ENCODE data around the gene LYZL6. TPM values are rescaled to one million over a fixed set of nuclear protein-coding genes. Genes with fewer than 3 reads are reported as not detected.

Gene LYZL6
- total RNA-seq, 1 experiment from 2014 or later, result not detected

DNA sequence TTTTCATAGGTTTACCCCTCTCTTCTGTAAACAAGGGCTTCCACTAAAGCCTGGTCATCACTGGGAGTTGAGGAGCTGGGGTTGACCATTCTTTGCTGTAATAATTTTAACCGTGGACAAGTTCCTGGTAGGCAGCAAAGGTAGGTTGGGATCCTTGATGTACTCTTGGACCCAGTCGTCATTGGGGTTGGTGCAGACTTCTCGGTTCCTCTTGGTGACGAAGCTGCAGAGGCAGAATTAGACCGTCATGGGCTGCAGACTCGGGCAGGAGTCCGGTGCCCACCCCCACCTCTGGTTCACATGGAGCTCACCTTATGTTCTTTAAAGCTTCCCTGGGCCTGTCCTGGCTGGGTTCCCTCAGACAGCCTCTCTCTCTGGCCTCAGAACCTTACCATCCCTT lies 34.0 kb upstream of the LYZL6 start:
- ChIA-PET CTCF (interaction anchor here (1.4 kb wide), 1 partner anchor 95 kb away, joined by 4 read pairs; no protein-coding TSS in a partner anchor), POLR2A (no interaction called here)
- 0 out of 2 replicates have a peak, but pooled peaks cover 5% of the 10 kb centered on the region for H3K4me1 ChIP-seq (ENCODE audit: control insufficient read depth, insufficient read depth, low read length)
- no peak overlapping the region for H3K27ac ChIP-seq (ENCODE audit: low read length)
- TF ChIP-seq SIN3A (IDR thresholded peaks at IDR 0.05; ENCODE audit: borderline replicate concordance, insufficient read depth, low read depth, low read length), result no peak
- no peak for TF ChIP-seq POLR2AphosphoS5 (IDR thresholded peaks at IDR 0.05; ENCODE audit: low read depth, low read length)
- TF ChIP-seq TCF7L2 (IDR thresholded peaks at IDR 0.05; ENCODE audit: low read depth, low read length), result no peak
- TF ChIP-seq REST (IDR thresholded peaks at IDR 0.05; ENCODE audit: insufficient read depth in 1 of 2, low read depth in 2 of 2, low read length in 1 of 2), result no peak
- TF ChIP-seq, protein P1, sequence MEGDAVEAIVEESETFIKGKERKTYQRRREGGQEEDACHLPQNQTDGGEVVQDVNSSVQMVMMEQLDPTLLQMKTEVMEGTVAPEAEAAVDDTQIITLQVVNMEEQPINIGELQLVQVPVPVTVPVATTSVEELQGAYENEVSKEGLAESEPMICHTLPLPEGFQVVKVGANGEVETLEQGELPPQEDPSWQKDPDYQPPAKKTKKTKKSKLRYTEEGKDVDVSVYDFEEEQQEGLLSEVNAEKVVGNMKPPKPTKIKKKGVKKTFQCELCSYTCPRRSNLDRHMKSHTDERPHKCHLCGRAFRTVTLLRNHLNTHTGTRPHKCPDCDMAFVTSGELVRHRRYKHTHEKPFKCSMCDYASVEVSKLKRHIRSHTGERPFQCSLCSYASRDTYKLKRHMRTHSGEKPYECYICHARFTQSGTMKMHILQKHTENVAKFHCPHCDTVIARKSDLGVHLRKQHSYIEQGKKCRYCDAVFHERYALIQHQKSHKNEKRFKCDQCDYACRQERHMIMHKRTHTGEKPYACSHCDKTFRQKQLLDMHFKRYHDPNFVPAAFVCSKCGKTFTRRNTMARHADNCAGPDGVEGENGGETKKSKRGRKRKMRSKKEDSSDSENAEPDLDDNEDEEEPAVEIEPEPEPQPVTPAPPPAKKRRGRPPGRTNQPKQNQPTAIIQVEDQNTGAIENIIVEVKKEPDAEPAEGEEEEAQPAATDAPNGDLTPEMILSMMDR (IDR thresholded peaks at IDR 0.05), result no peak
- H3K27me3 ChIP-seq (ENCODE audit: control insufficient read depth, insufficient read depth, low read length), result no peaks in the 10 kb centered on the region; the same call in 1 of the 2 replicates
- H3K4me3 ChIP-seq (ENCODE audit: low read depth in 2 of 2, low read length in 2 of 2), result no peak overlapping the region
- BruUV-seq (replicated peaks), result no TSS peak
- ATAC-seq, result no peak
- intact Hi-C loops (cut with micrococcal nuclease; ENCODE audit: unreplicated experiment) (loop anchor here (2.0 kb wide), 1 partner anchor 95 kb away; no protein-coding TSS in a partner anchor), in situ Hi-C loops (cut with HindIII; ENCODE audit: low pct_unique_long_range_greater_than_20kb, low sequenced_read_pairs) (no loop called here)
- H3K9me3 ChIP-seq (ENCODE audit: control insufficient read depth, insufficient read depth, low read depth, low read length), result no peaks in the 10 kb centered on the region
- H3K36me3 ChIP-seq (ENCODE audit: control insufficient read depth, insufficient read depth, low read length), result no peaks in the 10 kb centered on the region
- no peak for DNase-seq (ENCODE audit: low read depth, low spot score)

DNA sequence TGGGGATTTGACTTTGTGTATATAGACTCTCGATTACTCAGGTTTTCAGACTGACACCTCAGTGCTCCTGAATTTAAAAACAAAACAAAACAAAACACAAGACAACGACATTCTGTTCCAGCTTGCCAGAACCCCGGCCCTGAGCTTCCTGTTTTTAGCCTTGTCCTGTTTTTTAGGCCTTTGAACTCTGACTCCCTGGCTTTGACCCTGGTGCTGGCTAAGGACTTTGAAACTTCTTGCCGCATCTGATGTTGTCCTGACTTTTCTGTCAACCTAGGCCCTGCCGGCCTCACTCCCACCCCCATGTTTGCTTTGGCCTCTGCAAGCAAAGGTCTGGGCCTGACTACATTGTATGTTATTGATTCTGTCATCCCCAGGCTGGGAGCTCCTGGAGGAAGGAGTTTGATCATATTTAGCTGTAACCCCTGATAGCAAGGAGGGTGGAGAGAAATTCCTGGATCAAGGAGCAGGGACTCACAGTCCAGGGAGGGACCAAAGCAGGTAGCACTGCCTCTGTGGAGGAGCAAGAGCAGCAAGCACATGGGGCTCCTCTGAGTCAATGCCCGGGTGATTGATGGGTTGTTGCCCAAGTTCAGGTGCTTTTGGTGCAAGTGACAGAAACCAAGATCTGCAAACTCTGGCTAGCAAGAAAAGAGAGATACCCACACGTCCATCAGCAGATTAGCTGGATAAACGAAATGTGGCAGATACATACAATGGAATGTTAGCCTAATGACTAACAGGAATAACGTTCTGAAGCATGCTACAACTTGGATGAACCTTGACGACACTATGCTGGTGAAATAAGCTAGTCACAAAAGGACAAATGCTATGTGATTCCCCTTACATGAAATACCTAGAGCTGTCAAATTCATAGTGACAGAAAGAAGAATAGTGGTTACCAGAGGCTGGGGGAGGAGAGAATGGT lies 30.1 kb upstream of the LYZL6 start:
- Histone ChIP-seq H3K4me3 (ENCODE audit: low read depth in 2 of 2, low read length in 2 of 2) (no peak overlapping the region), H3K36me3 (ENCODE audit: control insufficient read depth, insufficient read depth, low read length) (no peaks in the 10 kb centered on the region), H3K9me3 (ENCODE audit: control insufficient read depth, insufficient read depth, low read depth, low read length) (no peaks in the 10 kb centered on the region), H3K27ac (ENCODE audit: low read length) (no peak overlapping the region), H3K4me1 (ENCODE audit: control insufficient read depth, insufficient read depth, low read length) (peaks cover 5% of the 10 kb centered on the region; the same call in 1 of the 2 replicates), H3K27me3 (ENCODE audit: control insufficient read depth, insufficient read depth, low read length) (no peaks in the 10 kb centered on the region)
- ChIA-PET POLR2A (no interaction called here), CTCF (interaction anchor here (0.6 to 0.7 kb wide), 2 partner anchors 174 to 1554 kb away, joined by 3 to 7 read pairs; no protein-coding TSS in a partner anchor)
- BruUV-seq (replicated peaks), result no TSS peak
- DNase-seq (ENCODE audit: low read depth, low spot score) (no peak), ATAC-seq (no peak)
- TF ChIP-seq SIN3A (IDR thresholded peaks at IDR 0.05; ENCODE audit: borderline replicate concordance, insufficient read depth, low read depth, low read length) (no peak), REST (IDR thresholded peaks at IDR 0.05; ENCODE audit: insufficient read depth in 1 of 2, low read depth in 2 of 2, low read length in 1 of 2) (no peak), POLR2AphosphoS5 (IDR thresholded peaks at IDR 0.05; ENCODE audit: low read depth, low read length) (no peak), TCF7L2 (IDR thresholded peaks at IDR 0.05; ENCODE audit: low read depth, low read length) (no peak)
- TF ChIP-seq, protein P1 (IDR thresholded peaks at IDR 0.05), result no peak
- intact Hi-C loops (cut with micrococcal nuclease; ENCODE audit: unreplicated experiment), result no loop called here
- in situ Hi-C loops (cut with HindIII; ENCODE audit: low pct_unique_long_range_greater_than_20kb, low sequenced_read_pairs), result no loop called here
